GM23338 (cell line): Measurements from ENCODE around the gene PCDH17. TPM values are rescaled to one million over a fixed set of nuclear protein-coding genes. Genes with fewer than 3 reads are reported as not detected.

Source experiments
- ATAC-seq: fragments of 200-7000 bp; cut with Tn5 transposase; 3 replicates; pipeline ENCODE4 v1.9.1; 2020
- DNase-seq: peaks from one replicate; pipeline ENCODE4 v3.0.0-alpha.2; 2015; ENCODE audit warnings: low spot score
- H2AFZ ChIP-seq: fragments of 200-600 bp; sonication (generic); 2 replicates; pipeline ENCODE4 v1.8.0; 2016; ENCODE audit warnings: antibody characterized with exemption, mild to moderate bottlenecking, moderate library complexity
- H3F3A ChIP-seq: fragments of 200-600 bp; sonication (generic); replicated peaks from 2 replicates; pipeline ENCODE4 v1.8.0; 2017; ENCODE audit warnings: antibody characterized with exemption, mixed run types, low read depth
- H3K27ac ChIP-seq: fragments of 200-600 bp; sonication (generic); 2 replicates; pipeline ENCODE4 v1.6.1; 2016; ENCODE audit warnings: low read depth
- H3K27me3 ChIP-seq: fragments of 200-600 bp; sonication (generic); 2 replicates; pipeline ENCODE4 v1.8.0; 2016; ENCODE audit warnings: mild to moderate bottlenecking, mixed run types, moderate library complexity; ENCODE audit not compliant: insufficient read depth
- H3K36me3 ChIP-seq: fragments of 200-600 bp; sonication (generic); 2 replicates; pipeline ENCODE4 v1.8.0; 2016; ENCODE audit warnings: mild to moderate bottlenecking; ENCODE audit not compliant: insufficient read depth
- H3K4me1 ChIP-seq: fragments of 200-600 bp; sonication (generic); 2 replicates; pipeline ENCODE4 v1.8.0; 2016; ENCODE audit warnings: mild to moderate bottlenecking, moderate library complexity; ENCODE audit not compliant: insufficient read depth
- H3K4me2 ChIP-seq: fragments of 200-600 bp; sonication (generic); 2 replicates; pipeline ENCODE4 v1.7.1; 2017; ENCODE audit warnings: mixed run types
- H3K4me3 ChIP-seq: fragments of 200-600 bp; sonication (generic); 2 replicates; pipeline ENCODE4 v1.6.1; 2016; ENCODE audit warnings: mixed run types
- H3K79me2 ChIP-seq: fragments of 200-600 bp; sonication (generic); replicated peaks from 2 replicates; pipeline ENCODE4 v1.8.0; 2017; ENCODE audit warnings: mild to moderate bottlenecking; ENCODE audit not compliant: insufficient read depth
- H3K9me2 ChIP-seq: fragments of 200-600 bp; sonication (generic); 2 replicates; pipeline ENCODE4 v1.8.0; 2017; ENCODE audit not compliant: insufficient read depth
- H4K20me1 ChIP-seq: fragments of 200-600 bp; sonication (generic); replicated peaks from 2 replicates; pipeline ENCODE4 v1.8.0; 2017; ENCODE audit warnings: mild to moderate bottlenecking; ENCODE audit not compliant: insufficient read depth
- H3K27ac Mint-ChIP-seq: 2 replicates; pipeline ENCODE4 v1.8.0; 2020; ENCODE audit warnings: inconsistent platforms, mild to moderate bottlenecking, moderate library complexity, mixed read lengths
- H3K27me3 Mint-ChIP-seq: 3 replicates; pipeline ENCODE4 v1.8.0; 2022; ENCODE audit warnings: low read depth, mild to moderate bottlenecking, moderate library complexity, mixed read lengths, inconsistent platforms; ENCODE audit not compliant: insufficient read depth, poor library complexity
- H3K36me3 Mint-ChIP-seq: 3 replicates; pipeline ENCODE4 v1.8.0; 2021; ENCODE audit warnings: low read depth, mild to moderate bottlenecking, inconsistent platforms, moderate library complexity, mixed read lengths
- H3K4me1 Mint-ChIP-seq: 3 replicates; pipeline ENCODE4 v1.8.0; 2020; ENCODE audit warnings: mild to moderate bottlenecking, inconsistent platforms, mixed read lengths
- H3K4me3 Mint-ChIP-seq: 3 replicates; pipeline ENCODE4 v1.8.0; 2021; ENCODE audit warnings: moderate library complexity, mild to moderate bottlenecking, inconsistent platforms, mixed read lengths
- H3K9me3 Mint-ChIP-seq: 3 replicates; pipeline ENCODE4 v1.8.0; 2020; ENCODE audit warnings: moderate library complexity, mild to moderate bottlenecking, inconsistent platforms, mixed read lengths
- CREB1 ChIP-seq: fragments of 250-450 bp; sonication (Bioruptor Pico); IDR thresholded peaks from 2 replicates; pipeline ENCODE4 v1.5.0; 2020; ENCODE audit warnings: low read depth, mild to moderate bottlenecking, moderate library complexity
- CTCF ChIP-seq, 2 experiments: fragments of 200-600 bp in 1 of 2; sonication (generic) in 1 of 2; conservative IDR thresholded peaks; 2 replicates each; pipeline versions ENCODE4 v1.5.1 to v1.6.1; 2016 to 2017; ENCODE audit warnings: antibody characterized with exemption in 2 of 2, low read depth in 2 of 2, mild to moderate bottlenecking in 2 of 2, moderate library complexity in 1 of 2
- EZH2 ChIP-seq: fragments of 200-600 bp; sonication (generic); IDR thresholded peaks from one replicate; pipeline ENCODE4 v1.8.0; 2017; ENCODE audit warnings: antibody characterized with exemption, mild to moderate bottlenecking, low read depth; ENCODE audit not compliant: unreplicated experiment
- EZH2phosphoT487 ChIP-seq: fragments of 200-600 bp; sonication (generic); IDR thresholded peaks from one replicate; pipeline ENCODE4 v1.8.1; 2018; ENCODE audit warnings: antibody characterized with exemption; ENCODE audit not compliant: unreplicated experiment
- JUNB ChIP-seq: IDR thresholded peaks from one replicate; pipeline ENCODE4 v1.6.1; 2016; ENCODE audit warnings: antibody characterized with exemption; ENCODE audit not compliant: unreplicated experiment
- ZNF114 ChIP-seq: fragments of 250-450 bp; sonication (Bioruptor Pico); IDR thresholded peaks from 2 replicates; pipeline ENCODE4 v1.5.0; 2020; ENCODE audit warnings: mild to moderate bottlenecking, moderate library complexity
- polyA plus RNA-seq: library from polyadenylated mRNA; unstranded; fragments of >200 nt; fragmentation: Nextera tagmentation; extraction: Ambion mirVana; gene quantifications from 2 replicates; pipeline ENCODE4 v1.2.1, GENCODE V29; 2016
- total RNA-seq: library from RNA; depleted of rRNA; stranded (reverse); fragments of >200 nt; shearing (Covaris generic); gene quantifications from 2 replicates; pipeline ENCODE4 v1.2.3, GENCODE V29; 2014
- TF ChIP-seq, protein P1 (sequence below): IDR thresholded peaks from one replicate; pipeline ENCODE4 v1.6.1; 2018; ENCODE audit warnings: antibody characterized with exemption; ENCODE audit not compliant: unreplicated experiment
- TF ChIP-seq, protein P2 (sequence below): IDR thresholded peaks from 2 replicates; pipeline ENCODE4 v1.6.1; 2016; ENCODE audit warnings: antibody characterized with exemption
- TF ChIP-seq, protein P3 (sequence below): fragments of 250-450 bp; sonication (Bioruptor Pico); IDR thresholded peaks from 2 replicates; pipeline ENCODE4 v1.5.0; 2020; ENCODE audit warnings: mild to moderate bottlenecking, moderate library complexity

Gene PCDH17
- total and polyA plus RNA-seq, 2 experiments from 2014 or later = 0.27 to 1.3 TPM

GRCh38 chr13:57739543-57740190 lies 108.1 kb downstream of the PCDH17 start (continued):
- TF ChIP-seq, protein P1, sequence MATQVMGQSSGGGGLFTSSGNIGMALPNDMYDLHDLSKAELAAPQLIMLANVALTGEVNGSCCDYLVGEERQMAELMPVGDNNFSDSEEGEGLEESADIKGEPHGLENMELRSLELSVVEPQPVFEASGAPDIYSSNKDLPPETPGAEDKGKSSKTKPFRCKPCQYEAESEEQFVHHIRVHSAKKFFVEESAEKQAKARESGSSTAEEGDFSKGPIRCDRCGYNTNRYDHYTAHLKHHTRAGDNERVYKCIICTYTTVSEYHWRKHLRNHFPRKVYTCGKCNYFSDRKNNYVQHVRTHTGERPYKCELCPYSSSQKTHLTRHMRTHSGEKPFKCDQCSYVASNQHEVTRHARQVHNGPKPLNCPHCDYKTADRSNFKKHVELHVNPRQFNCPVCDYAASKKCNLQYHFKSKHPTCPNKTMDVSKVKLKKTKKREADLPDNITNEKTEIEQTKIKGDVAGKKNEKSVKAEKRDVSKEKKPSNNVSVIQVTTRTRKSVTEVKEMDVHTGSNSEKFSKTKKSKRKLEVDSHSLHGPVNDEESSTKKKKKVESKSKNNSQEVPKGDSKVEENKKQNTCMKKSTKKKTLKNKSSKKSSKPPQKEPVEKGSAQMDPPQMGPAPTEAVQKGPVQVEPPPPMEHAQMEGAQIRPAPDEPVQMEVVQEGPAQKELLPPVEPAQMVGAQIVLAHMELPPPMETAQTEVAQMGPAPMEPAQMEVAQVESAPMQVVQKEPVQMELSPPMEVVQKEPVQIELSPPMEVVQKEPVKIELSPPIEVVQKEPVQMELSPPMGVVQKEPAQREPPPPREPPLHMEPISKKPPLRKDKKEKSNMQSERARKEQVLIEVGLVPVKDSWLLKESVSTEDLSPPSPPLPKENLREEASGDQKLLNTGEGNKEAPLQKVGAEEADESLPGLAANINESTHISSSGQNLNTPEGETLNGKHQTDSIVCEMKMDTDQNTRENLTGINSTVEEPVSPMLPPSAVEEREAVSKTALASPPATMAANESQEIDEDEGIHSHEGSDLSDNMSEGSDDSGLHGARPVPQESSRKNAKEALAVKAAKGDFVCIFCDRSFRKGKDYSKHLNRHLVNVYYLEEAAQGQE = no peak
- TF ChIP-seq, protein P2, sequence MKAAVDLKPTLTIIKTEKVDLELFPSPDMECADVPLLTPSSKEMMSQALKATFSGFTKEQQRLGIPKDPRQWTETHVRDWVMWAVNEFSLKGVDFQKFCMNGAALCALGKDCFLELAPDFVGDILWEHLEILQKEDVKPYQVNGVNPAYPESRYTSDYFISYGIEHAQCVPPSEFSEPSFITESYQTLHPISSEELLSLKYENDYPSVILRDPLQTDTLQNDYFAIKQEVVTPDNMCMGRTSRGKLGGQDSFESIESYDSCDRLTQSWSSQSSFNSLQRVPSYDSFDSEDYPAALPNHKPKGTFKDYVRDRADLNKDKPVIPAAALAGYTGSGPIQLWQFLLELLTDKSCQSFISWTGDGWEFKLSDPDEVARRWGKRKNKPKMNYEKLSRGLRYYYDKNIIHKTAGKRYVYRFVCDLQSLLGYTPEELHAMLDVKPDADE = no peak
- TF ChIP-seq EZH2 = no peak
- no peak for TF ChIP-seq EZH2phosphoT487
- TF ChIP-seq CTCF (conservative IDR thresholded peaks at IDR 0.05; ENCODE audit: low read depth in 2 of 2) = no peak
- TF ChIP-seq JUNB = no peak

- H4K20me1 ChIP-seq = no peaks in the 10 kb centered on the region
- no peaks in the 10 kb centered on the region for H3K36me3 Mint-ChIP-seq
- no peaks in the 10 kb centered on the region for H3K79me2 ChIP-seq
- H3K27me3 Mint-ChIP-seq = peaks cover 2% of the 10 kb centered on the region
- no peak for DNase-seq
- no peak overlapping the region for H2AFZ ChIP-seq
- H3K4me1 Mint-ChIP-seq = peaks cover 34% of the 10 kb centered on the region
- H3K4me3 Mint-ChIP-seq = no peak overlapping the region
- no peaks in the 10 kb centered on the region for H3K9me3 Mint-ChIP-seq
- no peaks in the 10 kb centered on the region for H3K27me3 ChIP-seq
- no peak overlapping the region for H3K27ac ChIP-seq
- no peak for ATAC-seq
- H3K36me3 ChIP-seq = no peaks in the 10 kb centered on the region
- H3K4me2 ChIP-seq = 0 out of 2 replicates have a peak overlapping the region, but pooled peaks have one; percentile 21
- H3K9me2 ChIP-seq = no peaks in the 10 kb centered on the region
- H3K4me1 ChIP-seq = peaks cover 36% of the 10 kb centered on the region
- H3F3A ChIP-seq = no peaks in the 10 kb centered on the region
- H3K4me3 ChIP-seq = no peak overlapping the region
- H3K27ac Mint-ChIP-seq = no peak overlapping the region
- no peak for TF ChIP-seq ZNF114 (CRISPR knock-in tag)
- TF ChIP-seq, protein P3, sequence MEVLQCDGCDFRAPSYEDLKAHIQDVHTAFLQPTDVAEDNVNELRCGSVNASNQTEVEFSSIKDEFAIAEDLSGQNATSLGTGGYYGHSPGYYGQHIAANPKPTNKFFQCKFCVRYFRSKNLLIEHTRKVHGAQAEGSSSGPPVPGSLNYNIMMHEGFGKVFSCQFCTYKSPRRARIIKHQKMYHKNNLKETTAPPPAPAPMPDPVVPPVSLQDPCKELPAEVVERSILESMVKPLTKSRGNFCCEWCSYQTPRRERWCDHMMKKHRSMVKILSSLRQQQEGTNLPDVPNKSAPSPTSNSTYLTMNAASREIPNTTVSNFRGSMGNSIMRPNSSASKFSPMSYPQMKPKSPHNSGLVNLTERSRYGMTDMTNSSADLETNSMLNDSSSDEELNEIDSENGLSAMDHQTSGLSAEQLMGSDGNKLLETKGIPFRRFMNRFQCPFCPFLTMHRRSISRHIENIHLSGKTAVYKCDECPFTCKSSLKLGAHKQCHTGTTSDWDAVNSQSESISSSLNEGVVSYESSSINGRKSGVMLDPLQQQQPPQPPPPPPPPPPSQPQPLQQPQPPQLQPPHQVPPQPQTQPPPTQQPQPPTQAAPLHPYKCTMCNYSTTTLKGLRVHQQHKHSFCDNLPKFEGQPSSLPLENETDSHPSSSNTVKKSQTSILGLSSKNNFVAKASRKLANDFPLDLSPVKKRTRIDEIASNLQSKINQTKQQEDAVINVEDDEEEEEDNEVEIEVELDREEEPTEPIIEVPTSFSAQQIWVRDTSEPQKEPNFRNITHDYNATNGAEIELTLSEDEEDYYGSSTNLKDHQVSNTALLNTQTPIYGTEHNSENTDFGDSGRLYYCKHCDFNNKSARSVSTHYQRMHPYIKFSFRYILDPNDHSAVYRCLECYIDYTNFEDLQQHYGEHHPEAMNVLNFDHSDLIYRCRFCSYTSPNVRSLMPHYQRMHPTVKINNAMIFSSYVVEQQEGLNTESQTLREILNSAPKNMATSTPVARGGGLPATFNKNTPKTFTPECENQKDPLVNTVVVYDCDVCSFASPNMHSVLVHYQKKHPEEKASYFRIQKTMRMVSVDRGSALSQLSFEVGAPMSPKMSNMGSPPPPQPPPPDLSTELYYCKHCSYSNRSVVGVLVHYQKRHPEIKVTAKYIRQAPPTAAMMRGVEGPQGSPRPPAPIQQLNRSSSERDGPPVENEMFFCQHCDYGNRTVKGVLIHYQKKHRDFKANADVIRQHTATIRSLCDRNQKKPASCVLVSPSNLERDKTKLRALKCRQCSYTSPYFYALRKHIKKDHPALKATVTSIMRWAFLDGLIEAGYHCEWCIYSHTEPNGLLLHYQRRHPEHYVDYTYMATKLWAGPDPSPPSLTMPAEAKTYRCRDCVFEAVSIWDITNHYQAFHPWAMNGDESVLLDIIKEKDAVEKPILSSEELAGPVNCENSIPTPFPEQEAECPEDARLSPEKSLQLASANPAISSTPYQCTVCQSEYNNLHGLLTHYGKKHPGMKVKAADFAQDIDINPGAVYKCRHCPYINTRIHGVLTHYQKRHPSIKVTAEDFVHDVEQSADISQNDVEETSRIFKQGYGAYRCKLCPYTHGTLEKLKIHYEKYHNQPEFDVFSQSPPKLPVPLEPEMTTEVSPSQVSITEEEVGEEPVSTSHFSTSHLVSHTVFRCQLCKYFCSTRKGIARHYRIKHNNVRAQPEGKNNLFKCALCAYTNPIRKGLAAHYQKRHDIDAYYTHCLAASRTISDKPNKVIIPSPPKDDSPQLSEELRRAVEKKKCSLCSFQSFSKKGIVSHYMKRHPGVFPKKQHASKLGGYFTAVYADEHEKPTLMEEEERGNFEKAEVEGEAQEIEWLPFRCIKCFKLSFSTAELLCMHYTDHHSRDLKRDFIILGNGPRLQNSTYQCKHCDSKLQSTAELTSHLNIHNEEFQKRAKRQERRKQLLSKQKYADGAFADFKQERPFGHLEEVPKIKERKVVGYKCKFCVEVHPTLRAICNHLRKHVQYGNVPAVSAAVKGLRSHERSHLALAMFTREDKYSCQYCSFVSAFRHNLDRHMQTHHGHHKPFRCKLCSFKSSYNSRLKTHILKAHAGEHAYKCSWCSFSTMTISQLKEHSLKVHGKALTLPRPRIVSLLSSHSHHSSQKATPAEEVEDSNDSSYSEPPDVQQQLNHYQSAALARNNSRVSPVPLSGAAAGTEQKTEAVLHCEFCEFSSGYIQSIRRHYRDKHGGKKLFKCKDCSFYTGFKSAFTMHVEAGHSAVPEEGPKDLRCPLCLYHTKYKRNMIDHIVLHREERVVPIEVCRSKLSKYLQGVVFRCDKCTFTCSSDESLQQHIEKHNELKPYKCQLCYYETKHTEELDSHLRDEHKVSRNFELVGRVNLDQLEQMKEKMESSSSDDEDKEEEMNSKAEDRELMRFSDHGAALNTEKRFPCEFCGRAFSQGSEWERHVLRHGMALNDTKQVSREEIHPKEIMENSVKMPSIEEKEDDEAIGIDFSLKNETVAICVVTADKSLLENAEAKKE (CRISPR knock-in tag) = no peak
- no peak for TF ChIP-seq CREB1 (CRISPR knock-in tag)
These were observed 109.2 kb downstream of the PCDH17 start for GRCh38 chr13:57740719-57741118.
